GM19023 (cell line): ENCODE measurements around the gene GLCCI1.
"Not testable (repeated sequence)": the region's sequence is repeated elsewhere in the genome, so short reads cannot be mapped to it uniquely, and the experiment has no call there.

ENCODE experiments used
- ATAC-seq: cut with Tn5 transposase; IDR thresholded peaks from one replicate; pipeline ENCODE4 v1.9.1; 2021; ENCODE audit warnings: mild to moderate bottlenecking, moderate library complexity; ENCODE audit not compliant: unreplicated experiment

GLCCI1 gene

DNA sequence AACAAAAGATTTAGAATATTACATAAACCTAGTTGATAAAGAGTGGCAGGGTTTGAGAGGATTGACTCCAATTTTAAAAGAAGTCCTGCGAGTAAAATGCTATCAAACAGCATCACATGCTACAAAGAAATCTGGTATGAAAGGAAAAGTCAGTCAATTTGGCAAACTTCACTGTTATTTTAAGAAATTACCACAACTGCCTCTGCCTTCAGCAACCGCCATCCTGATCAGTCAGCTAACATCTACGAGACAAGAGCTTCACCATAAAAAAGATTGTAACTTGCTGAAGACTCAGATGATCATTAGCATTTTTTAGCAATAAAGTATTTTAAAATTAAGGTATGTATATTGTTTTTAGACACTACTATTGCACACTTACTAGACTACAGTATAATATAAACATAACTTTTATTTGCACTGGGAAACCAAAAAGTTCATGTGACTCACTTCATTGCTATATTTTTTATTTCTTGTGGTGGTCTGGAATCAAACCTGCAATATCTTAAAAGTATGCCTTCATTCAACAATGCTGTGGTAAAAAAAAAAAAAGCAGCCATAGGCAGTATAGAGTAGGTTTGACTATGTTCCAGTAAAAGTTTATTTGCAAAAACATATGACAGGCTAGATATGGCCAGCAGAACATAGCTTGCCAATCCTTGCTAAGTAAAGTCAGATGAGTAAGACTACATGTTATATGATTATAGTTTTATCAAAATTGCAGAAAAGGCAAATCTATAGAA lies 74.4 kb downstream of the GLCCI1 start:
- ATAC-seq, result no peak

DNA sequence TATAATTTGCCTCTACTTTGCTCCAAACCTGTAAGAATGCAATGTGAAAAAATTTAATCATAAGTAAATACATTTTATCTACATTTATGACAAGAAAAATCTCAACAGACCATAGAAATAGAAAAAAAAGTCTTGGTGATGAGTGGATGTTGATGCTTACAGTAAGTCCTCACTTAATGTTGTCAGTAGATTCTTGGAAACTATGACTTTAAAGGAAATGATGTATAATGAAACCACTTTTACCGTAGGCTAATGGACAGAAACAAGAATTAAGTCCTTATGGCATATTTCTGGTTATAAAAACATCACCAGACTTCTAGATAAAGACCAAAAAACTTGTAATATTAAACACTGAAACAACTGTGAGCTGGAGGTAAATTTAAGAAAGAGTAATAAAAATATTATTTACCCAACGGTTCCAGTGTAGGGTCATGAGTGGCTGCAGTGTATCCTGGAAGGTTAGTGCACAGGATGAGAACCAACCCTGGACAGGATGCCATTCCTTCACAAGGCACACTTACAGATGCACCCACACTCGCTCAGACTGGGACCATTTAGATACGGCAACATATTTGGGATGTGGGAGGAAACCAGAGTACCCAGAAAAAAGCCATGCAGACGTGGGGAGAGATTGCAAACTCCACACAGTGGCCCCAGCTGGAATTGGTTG lies 76.3 kb downstream of the GLCCI1 start:
- no peak for ATAC-seq

DNA sequence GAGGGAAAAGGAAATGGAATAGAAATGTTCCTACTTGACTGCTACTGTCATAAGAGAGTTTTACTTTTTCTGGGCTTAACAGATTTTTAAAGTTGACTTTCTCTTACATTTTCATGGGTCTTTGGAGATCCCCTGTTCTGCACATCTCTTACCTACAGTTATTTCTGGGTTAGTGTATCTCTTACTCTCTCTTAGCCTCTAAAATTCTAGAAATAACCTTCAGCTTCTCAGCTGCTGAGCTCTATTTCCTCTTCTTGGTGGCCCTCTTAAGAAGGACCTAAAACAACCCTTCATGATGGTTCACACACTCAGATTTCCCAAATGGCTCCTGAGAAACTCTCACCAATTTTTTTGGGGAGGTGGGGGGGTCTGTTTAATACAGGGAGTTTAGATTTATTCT lies 79.5 kb downstream of the GLCCI1 start:
- ATAC-seq, result not testable (repeated sequence)

DNA sequence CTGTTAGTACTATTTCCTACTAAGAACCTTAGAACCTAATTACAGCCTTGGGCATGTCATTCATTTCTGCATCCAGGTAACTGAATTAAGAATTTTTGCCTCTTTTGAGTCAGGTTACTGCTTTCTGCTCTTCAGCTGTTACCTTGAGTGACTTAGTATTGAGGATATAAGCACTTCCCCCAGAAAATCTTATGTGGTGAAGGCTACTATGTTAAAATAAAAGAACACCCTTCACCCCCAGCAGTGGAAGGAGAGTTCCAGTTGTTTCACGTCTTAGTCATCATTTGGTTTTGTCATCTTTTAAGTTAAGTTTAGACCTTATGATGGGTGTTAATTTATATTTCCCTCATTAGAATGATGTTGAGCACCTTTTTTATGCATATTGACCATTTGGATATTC lies 82.8 kb downstream of the GLCCI1 start:
- no peak for ATAC-seq

- no peak for ATAC-seq
Observed at GRCh38 chr7:8051998-8052397, 83.4 kb downstream of the GLCCI1 start.

DNA sequence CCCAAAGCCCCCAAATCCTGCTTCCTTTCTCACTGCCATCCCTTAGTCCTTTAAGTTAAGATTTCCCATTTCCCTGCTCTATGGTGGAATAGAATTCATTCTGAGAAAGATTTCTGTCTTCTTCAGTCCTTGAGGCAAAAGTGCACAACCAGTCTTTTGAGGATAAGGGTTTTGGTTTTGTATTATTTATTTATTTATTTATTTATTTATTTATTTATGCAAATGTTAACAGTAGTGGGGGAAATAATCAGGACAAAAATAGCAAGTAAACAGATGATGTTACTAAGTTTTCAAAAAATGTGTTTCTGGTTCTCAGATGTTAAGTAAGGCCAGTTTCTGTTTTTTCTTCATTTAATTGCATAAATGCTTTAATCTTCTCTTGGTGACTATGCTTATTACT lies 84.2 kb downstream of the GLCCI1 start:
- no peak for ATAC-seq

- no peak for ATAC-seq
Observed at GRCh38 chr7:8056439-8056838, 87.8 kb downstream of the GLCCI1 start.

GRCh38 chr7:8057566-8057965 lies 89.0 kb downstream of the GLCCI1 start:
- ATAC-seq, result no peak

DNA sequence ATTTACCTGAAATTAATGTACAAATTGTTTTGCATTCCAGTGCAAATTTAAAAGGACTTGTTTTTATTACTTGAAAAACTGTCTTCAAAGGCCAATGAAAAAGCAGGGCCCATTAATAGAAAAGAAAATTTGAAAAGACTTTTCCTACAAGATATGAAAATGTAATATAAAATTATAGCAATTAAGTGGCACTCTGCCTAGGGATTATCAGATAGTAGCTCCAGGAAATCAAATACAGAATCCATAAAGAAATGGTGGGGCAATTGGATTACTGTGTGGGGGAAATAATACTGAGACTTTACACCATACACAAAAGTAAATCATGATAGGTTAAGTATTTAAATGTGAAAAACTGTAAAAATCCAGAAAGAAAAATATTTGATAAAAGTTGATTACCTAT lies 89.7 kb downstream of the GLCCI1 start:
- ATAC-seq, result no peak

DNA sequence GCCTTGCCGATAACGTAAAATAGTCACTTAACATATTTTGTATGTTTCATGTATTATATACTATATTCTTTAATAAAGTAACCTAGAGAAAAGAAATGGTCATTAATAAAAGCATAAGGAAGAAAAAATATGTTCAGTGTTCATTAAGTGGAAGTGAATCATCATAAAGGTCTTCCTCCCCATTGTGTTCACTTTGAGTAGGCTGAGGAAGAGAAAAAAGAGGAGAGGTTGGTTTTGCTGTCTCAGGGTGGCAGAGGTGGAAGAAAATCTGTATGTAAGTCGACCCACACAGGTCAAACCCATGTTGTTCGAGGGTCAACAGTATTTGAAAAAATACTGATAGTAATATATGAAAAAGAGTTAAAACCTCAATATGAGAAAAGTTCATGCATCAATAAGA lies 90.3 kb downstream of the GLCCI1 start:
- no peak for ATAC-seq

DNA sequence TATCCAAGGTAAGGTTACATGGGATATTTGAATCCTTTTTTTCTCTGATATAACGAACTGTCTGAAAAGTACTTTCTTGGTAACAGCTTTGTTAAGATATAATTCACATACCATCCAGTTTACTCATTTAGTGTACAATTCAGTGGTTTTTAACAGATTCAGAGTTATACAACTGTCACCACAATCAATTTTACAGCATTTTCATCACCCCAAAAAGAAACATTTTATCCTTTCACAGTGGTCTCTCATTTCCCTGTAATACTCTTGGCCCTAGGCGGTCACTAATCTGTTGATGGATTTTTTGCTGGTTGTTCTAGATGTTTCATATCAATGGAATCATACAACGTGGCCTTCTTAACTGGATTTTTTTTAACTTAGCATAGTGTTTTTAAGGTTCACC lies 91.6 kb downstream of the GLCCI1 start:
- ATAC-seq, result no peak

- ATAC-seq, result not testable (repeated sequence)
Observed at GRCh38 chr7:8063300-8063699, 94.7 kb downstream of the GLCCI1 start.

DNA sequence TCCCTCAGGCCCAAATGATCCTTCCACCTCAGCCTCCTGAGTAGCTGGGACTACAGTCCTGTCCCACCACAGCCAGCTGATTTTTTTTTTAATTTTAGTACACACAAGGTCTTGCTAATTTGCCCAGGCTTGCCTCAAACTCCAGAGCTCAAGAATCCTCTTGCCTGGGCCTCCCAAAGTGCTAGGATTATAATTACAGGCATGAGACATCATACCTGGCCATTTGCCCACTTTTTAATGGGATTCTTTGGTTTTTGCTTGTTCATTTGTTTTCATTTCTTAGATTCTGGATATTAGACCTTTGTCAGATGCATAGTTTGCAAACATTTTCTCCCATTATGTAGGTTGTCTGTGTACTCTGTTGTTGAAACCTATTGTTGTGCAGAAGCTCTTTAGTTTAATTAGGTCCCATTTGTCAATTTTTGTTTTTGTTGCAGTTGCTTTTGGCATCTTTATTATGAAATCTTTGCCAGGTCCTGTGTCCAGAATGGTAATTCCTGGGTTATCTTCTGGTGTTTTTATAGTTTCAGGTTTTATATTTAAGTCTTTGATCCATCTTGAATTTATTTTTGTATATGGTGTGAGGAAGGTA lies 95.2 kb downstream of the GLCCI1 start:
- ATAC-seq, result no peak

DNA sequence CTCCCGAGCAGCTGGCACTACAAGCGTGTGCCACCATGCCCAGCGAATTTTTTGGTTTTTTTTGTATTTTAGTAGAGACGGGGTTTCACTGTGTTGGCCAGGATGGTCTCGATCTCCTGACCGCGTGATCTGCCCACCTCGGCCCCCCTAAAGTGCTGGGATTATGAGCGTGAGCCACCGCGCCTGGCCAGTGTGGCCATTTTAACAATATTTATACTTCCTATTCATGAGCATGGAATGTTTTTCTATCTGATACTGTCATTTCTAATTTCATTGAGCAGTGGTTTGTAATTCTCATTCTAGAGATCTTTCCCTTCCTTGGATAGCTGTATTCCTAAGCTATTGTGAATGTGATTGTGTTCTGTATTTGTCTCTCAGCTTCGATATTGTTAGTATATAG lies 96.2 kb downstream of the GLCCI1 start:
- ATAC-seq, result no peak

DNA sequence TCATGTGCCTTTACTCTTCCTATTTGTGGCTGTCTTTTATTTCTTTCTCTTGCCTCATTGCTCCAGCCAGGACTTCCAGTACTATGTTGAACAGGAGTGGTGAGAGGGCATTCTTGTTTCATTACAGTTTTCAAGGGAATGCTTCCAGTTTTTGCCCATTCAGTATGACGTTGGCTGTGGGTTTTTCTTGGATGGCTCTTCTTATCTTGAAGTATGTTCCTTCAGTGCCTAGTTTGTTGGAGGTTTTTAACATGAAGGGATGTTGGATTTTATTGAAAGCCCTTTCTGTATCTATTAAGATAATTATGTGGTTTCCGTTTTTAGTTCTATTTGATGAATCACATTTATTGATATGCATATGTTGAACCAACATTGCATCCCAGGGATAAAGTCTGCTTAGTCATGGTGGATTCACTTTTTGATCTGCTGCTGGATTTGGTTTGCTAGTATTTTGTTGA lies 96.8 kb downstream of the GLCCI1 start:
- ATAC-seq, result no peak

DNA sequence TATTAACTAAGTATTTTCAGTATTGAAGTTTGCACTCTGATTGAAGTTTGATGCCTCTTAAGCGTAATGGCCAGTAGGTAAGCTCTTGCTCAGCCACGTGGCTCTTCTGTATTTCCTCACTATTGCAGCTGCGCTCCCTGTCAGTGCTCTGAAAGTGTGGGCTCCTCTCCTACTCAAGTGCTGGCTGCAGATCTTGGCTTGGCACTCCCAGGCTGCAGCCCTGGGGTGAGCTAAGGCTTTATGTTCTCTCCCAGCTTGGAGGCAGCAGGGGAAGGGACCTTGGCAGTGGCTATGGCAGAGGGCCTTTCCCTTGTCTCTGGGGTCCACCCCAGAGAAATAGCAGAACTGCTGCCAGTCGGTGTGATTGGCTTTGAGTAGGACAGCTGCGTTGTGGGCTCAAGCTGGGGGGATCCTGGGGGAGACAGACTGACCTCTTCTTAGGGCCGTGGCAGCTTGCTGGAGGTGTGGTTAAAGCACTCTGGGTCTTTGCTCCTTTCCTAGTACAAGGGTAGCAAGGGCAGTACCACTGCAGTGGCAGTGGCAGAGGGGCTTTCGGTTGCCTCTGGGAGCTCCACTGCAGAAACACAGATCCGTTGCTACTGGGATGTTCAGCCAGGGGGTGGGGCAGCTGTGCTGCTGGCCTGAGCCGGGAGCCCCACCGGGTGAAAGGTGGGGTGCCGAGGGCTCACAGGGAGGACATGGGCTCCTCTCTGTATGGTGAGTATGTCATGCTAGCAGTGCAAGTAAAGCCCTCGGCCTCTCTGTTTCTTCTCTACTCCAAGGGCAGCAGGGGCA lies 100.5 kb downstream of the GLCCI1 start:
- ATAC-seq, result no peak

DNA sequence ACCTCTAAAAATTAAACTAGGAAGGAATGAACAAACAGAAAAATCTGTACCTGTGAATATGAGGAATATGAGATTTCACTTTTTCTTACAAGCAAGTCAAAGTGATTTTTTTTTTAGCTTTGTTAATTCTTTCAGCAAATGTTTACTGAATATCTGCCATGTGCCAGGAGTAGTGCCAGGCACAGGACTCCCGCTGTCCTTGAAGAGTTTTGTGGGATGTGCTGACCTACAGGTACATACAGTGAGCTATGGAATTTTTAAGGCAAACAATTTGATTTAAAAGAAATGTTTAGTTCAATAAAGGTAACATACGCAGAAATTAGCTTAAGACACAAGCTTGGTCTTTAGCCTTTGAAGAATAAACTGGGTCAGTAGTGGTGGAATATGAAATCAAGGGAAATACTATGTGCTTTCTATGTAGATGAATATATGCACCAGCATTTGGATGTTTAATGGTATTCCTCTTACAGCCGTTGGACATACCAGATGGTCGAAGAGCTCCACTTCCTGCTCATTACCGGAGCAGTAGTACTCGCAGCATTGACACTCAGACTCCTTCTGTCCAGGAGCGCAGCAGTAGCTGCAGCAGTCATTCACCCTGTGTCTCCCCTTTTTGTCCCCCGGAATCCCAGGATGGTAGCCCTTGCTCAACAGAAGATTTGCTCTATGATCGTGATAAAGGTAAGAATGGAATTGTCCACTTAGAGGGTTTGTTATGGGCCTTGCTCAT lies 102.0 kb downstream of the GLCCI1 start:
- ATAC-seq, result no peak

GRCh38 chr7:8078418-8078817 lies 109.8 kb downstream of the GLCCI1 start:
- no peak for ATAC-seq

DNA sequence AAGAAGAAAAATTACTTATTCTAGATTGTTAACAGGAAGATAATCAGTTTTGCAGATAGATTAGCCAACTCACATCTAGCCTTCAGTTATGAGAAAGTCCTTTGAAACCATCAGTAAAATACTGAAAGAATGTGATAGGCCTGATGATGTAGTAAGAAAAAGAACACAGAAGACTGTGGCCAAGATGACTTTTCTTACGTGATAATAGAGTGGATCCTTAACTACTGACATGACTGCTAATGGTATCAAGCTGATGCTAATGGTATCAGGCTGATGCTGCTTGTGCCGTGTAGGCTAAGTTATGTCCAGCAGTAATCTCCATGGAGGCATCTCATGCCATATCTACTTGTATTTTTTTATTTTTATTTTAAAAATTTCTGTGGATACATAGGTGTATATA lies 114.2 kb downstream of the GLCCI1 start:
- ATAC-seq, result no peak

DNA sequence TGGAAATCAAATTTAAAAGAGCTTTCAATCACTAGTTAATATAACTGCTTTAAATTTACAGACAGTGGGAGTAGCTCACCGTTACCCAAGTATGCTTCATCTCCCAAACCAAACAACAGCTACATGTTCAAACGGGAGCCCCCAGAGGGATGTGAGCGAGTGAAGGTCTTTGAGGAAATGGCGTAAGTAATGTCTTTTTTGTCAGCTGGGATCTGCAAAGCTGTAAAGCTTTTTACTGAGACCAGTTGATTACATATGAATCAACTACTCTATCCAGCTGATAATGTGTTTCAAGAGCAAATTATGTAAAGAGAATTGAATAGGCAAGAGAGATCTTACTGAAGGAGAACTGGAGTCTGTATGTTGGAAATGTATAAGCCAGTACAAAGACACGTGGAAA lies 116.2 kb downstream of the GLCCI1 start:
- ATAC-seq, result no peak

- ATAC-seq, result no peak
Observed at GRCh38 chr7:8085420-8085819, 116.8 kb downstream of the GLCCI1 start.
